ENCODE data around the gene MICAL2. TPM values are rescaled to one million over a fixed set of nuclear protein-coding genes. Genes with fewer than 3 reads are reported as not detected.

Gene MICAL2
- total and polyA plus RNA-seq, 2 of the 13 experiments (the other 11 are each of a cell fraction or from before 2014, with no cell fraction given), result 0.78 to 1.1 TPM

- TF ChIP-seq NKX3-1 (CRISPR knock-in tag; IDR thresholded peaks at IDR 0.05), result no peak
- TF ChIP-seq GATAD2A (CRISPR knock-in tag; IDR thresholded peaks at IDR 0.05), result 0 out of 2 replicates have a peak, but pooled peaks have one; percentile 17
- no peak for TF ChIP-seq ESRRA (CRISPR knock-in tag; IDR thresholded peaks at IDR 0.05; ENCODE audit: low read depth)
- TF ChIP-seq SNAPC4 (CRISPR knock-in tag; IDR thresholded peaks at IDR 0.05), result no peak
- TF ChIP-seq ZNF343 (CRISPR knock-in tag; IDR thresholded peaks at IDR 0.05), result no peak
- TF ChIP-seq SP2 (CRISPR knock-in tag; IDR thresholded peaks at IDR 0.05), result no peak
- TF ChIP-seq MAX (IDR thresholded peaks at IDR 0.05), result peak; percentile 83
- no peak for TF ChIP-seq ZNF224 (CRISPR knock-in tag; IDR thresholded peaks at IDR 0.05)
- peak; percentile 98 for TF ChIP-seq GFI1 (CRISPR knock-in tag; IDR thresholded peaks at IDR 0.05; ENCODE audit: borderline replicate concordance)
- TF ChIP-seq, protein P1, sequence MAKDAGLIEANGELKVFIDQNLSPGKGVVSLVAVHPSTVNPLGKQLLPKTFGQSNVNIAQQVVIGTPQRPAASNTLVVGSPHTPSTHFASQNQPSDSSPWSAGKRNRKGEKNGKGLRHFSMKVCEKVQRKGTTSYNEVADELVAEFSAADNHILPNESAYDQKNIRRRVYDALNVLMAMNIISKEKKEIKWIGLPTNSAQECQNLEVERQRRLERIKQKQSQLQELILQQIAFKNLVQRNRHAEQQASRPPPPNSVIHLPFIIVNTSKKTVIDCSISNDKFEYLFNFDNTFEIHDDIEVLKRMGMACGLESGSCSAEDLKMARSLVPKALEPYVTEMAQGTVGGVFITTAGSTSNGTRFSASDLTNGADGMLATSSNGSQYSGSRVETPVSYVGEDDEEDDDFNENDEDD (CRISPR knock-in tag; IDR thresholded peaks at IDR 0.05; ENCODE audit: borderline replicate concordance), result peak; percentile 46; the same call in 1 of the 2 replicates
- TF ChIP-seq, protein P2, sequence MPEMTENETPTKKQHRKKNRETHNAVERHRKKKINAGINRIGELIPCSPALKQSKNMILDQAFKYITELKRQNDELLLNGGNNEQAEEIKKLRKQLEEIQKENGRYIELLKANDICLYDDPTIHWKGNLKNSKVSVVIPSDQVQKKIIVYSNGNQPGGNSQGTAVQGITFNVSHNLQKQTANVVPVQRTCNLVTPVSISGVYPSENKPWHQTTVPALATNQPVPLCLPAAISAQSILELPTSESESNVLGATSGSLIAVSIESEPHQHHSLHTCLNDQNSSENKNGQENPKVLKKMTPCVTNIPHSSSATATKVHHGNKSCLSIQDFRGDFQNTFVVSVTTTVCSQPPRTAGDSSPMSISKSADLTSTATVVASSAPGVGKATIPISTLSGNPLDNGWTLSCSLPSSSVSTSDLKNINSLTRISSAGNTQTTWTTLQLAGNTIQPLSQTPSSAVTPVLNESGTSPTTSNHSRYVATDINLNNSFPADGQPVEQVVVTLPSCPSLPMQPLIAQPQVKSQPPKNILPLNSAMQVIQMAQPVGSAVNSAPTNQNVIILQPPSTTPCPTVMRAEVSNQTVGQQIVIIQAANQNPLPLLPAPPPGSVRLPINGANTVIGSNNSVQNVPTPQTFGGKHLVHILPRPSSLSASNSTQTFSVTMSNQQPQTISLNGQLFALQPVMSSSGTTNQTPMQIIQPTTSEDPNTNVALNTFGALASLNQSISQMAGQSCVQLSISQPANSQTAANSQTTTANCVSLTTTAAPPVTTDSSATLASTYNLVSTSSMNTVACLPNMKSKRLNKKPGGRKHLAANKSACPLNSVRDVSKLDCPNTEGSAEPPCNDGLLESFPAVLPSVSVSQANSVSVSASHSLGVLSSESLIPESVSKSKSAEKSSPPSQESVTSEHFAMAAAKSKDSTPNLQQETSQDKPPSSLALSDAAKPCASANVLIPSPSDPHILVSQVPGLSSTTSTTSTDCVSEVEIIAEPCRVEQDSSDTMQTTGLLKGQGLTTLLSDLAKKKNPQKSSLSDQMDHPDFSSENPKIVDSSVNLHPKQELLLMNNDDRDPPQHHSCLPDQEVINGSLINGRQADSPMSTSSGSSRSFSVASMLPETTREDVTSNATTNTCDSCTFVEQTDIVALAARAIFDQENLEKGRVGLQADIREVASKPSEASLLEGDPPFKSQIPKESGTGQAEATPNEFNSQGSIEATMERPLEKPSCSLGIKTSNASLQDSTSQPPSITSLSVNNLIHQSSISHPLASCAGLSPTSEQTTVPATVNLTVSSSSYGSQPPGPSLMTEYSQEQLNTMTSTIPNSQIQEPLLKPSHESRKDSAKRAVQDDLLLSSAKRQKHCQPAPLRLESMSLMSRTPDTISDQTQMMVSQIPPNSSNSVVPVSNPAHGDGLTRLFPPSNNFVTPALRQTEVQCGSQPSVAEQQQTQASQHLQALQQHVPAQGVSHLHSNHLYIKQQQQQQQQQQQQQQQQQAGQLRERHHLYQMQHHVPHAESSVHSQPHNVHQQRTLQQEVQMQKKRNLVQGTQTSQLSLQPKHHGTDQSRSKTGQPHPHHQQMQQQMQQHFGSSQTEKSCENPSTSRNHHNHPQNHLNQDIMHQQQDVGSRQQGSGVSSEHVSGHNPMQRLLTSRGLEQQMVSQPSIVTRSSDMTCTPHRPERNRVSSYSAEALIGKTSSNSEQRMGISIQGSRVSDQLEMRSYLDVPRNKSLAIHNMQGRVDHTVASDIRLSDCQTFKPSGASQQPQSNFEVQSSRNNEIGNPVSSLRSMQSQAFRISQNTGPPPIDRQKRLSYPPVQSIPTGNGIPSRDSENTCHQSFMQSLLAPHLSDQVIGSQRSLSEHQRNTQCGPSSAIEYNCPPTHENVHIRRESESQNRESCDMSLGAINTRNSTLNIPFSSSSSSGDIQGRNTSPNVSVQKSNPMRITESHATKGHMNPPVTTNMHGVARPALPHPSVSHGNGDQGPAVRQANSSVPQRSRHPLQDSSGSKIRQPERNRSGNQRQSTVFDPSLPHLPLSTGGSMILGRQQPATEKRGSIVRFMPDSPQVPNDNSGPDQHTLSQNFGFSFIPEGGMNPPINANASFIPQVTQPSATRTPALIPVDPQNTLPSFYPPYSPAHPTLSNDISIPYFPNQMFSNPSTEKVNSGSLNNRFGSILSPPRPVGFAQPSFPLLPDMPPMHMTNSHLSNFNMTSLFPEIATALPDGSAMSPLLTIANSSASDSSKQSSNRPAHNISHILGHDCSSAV (CRISPR knock-in tag; IDR thresholded peaks at IDR 0.05; ENCODE audit: borderline replicate concordance), result no peak
- TF ChIP-seq ZNF607 (CRISPR knock-in tag; IDR thresholded peaks at IDR 0.05; ENCODE audit: borderline replicate concordance), result no peak
- no peak for TF ChIP-seq SOX6 (IDR thresholded peaks at IDR 0.05)
- TF ChIP-seq SOX6 (CRISPR knock-in tag; IDR thresholded peaks at IDR 0.05), result peak; percentile 49; the same call in 1 of the 2 replicates
- no peak for TF ChIP-seq ZNF30 (CRISPR knock-in tag; IDR thresholded peaks at IDR 0.05)
- no peak for TF ChIP-seq GPN1 (CRISPR knock-in tag; IDR thresholded peaks at IDR 0.05; ENCODE audit: borderline replicate concordance)
These were observed 41.2 kb upstream of the MICAL2 start (continued) for GRCh38 chr11:12069066-12069676.
